H1 (cell line): ENCODE results near the gene LAMA3.

Experiments used
- CBX8 ChIP-seq: fragments of 300-800, 300-1000 bp; sonication (generic); IDR thresholded peaks from 2 replicates; pipeline ENCODE4 v1.7.1; 2016; ENCODE audit warnings: low read depth, low read length, borderline replicate concordance
- CTBP2 ChIP-seq: IDR thresholded peaks from 2 replicates; pipeline ENCODE4 v1.7.0; 2011; ENCODE audit warnings: borderline replicate concordance, mild to moderate bottlenecking, moderate library complexity, mixed read lengths, low read length; ENCODE audit not compliant: insufficient read depth, insufficient read length
- TF ChIP-seq, protein P1 (sequence below), 3 experiments: IDR thresholded peaks; 1 replicate in 2 of 3; 2 replicates in 1 of 3; pipeline versions ENCODE4 v1.5.1 to v1.6.1; 2011; ENCODE audit warnings: low read length in 3 of 3, mild to moderate bottlenecking in 3 of 3, inconsistent platforms in 2 of 3, low read depth in 1 of 3, moderate library complexity in 1 of 3; ENCODE audit not compliant: insufficient read depth in 1 of 3; ENCODE audit errors: control extremely low read depth in 1 of 3

DNA sequence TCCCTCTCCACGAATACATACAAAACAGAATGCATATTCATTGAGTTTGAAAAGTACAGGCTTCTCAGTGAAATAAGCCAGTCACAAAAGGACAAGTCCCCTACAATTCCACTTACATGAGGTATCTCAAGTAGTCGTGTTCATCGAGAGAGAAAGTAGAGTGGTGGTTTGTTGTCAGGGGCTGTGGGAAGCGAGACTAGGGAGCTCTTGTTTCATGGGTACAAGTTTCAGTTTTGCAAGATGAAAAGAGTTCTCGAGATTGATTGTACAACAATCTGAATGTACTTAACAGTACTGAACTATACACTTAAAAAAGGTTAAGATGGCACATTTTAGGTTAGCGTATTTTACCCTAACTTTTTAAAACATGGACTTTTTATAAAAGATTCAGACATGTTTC is 253.9 kb downstream of the LAMA3 start:
- TF ChIP-seq CTBP2 = no peak
- TF ChIP-seq, protein P1, sequence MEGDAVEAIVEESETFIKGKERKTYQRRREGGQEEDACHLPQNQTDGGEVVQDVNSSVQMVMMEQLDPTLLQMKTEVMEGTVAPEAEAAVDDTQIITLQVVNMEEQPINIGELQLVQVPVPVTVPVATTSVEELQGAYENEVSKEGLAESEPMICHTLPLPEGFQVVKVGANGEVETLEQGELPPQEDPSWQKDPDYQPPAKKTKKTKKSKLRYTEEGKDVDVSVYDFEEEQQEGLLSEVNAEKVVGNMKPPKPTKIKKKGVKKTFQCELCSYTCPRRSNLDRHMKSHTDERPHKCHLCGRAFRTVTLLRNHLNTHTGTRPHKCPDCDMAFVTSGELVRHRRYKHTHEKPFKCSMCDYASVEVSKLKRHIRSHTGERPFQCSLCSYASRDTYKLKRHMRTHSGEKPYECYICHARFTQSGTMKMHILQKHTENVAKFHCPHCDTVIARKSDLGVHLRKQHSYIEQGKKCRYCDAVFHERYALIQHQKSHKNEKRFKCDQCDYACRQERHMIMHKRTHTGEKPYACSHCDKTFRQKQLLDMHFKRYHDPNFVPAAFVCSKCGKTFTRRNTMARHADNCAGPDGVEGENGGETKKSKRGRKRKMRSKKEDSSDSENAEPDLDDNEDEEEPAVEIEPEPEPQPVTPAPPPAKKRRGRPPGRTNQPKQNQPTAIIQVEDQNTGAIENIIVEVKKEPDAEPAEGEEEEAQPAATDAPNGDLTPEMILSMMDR (IDR thresholded peaks at IDR 0.05; ENCODE audit: control extremely low read depth in 1 of 3, insufficient read depth in 1 of 3, low read depth in 1 of 3, low read length in 3 of 3) = no peak
- no peak for TF ChIP-seq CBX8
